ENCODE measurements around the gene HSD11B1L. TPM values are rescaled to one million over a fixed set of nuclear protein-coding genes. Genes with fewer than 3 reads are reported as not detected.
A peak's percentile ranks its signal among the peaks of the same experiment; 100 is the strongest.

HSD11B1L gene
- total RNA-seq, 4 donors from 2014 or later: 7.5 to 23.7 (median 11.6) TPM

DNA sequence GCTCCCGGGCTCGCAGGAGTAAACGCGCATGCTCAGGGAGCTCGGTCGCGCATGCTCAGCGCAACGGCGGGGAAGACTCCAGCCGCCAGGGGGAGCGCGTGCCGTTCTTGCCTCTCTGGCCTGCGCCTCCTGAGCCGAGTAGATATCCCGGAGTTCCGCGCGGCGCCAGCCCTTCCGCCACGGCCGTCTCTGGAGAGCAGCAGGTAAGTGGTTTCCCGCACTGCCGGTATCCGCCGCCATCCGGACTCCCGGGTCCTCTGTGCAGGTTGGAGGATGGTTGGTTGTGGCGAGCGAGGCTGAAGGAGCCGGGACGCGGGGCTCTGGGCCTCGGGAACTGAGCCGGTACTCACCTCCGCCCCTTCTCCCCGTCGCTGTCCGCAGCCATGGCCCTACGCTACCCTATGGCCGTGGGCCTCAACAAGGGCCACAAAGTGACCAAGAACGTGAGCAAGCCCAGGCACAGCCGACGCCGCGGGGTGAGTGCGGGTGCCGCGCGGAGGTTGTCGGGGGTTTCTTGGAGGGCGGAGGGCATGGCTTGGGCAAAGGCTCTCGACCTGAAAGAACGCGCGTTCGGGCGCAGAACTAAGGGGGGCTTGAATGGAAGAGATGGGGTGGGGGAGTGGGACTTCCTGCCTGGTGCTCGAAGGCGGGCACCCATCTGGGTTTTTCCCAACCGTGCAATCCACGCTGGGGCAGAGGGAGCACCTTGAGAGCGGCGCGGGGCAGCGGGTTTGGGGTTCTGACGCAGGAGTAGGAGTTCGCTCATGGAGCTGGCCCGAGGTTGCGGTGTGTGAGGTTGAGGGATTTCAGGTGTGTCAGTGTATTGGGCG is 9.5 kb downstream of the HSD11B1L start, which contains the start of gene RPL36:
Gene RPL36 (plus strand): TSS at position 171 of the 830 bp plus-strand sequence. CDS start 213 bp downstream, at position 384.
- Histone ChIP-seq H3K9me3 (no peaks in the 10 kb centered on the region), H3K4me3 (peak within 1 kb of the TSS; percentile 61 to 95 (median 78)), H3K4me1 (peaks cover 0 to 55% (median 18%) of the 10 kb centered on the region in 4 donors), H3K27ac (peak within 1 kb of the TSS; percentile 76 to 92 (median 84)), H3K36me3 (peaks cover 3 to 40% (median 16%) of the 10 kb centered on the region in 3 donors), H3K27me3 (no peaks in the 10 kb centered on the region)
- TF ChIP-seq POLR2A (IDR thresholded peaks at IDR 0.05) (peak; percentile 61 to 89), CTCF (IDR thresholded peaks at IDR 0.05) (peak; percentile 96 to 99 (median 98)), EP300 (IDR thresholded peaks at IDR 0.05) (peak; percentile 82 to 98)
- DNase-seq (ENCODE audit: low spot score in 2 of 2): peak; percentile 95 to 97
- 1 to 3% methylated on average over 33 to 62 of the region's 73 CpGs for WGBS, 2 donors

- Histone ChIP-seq H3K4me1 (peaks cover 0 to 53% (median 18%) of the 10 kb centered on the region in 4 donors), H3K27me3 (no peaks in the 10 kb centered on the region), H3K27ac (peak overlapping the region; percentile 76 to 92 (median 84)), H3K4me3 (peak overlapping the region; percentile 61 to 95 (median 78)), H3K36me3 (peaks cover 3 to 49% (median 24%) of the 10 kb centered on the region in 3 donors), H3K9me3 (no peaks in the 10 kb centered on the region)
- DNase-seq (ENCODE audit: low spot score in 2 of 2): peak in 1 of 2 donors; percentile 33
- TF ChIP-seq EP300 (IDR thresholded peaks at IDR 0.05): peak in 1 of 2 donors; percentile 26
- no peak for TF ChIP-seq POLR2A (IDR thresholded peaks at IDR 0.05)
- no peak for TF ChIP-seq CTCF (IDR thresholded peaks at IDR 0.05)
- 6 to 8% methylated on average over 31 to 33 of the region's 54 CpGs for WGBS, 2 donors
These were observed 10.4 kb downstream of the HSD11B1L start for GRCh38 chr19:5690955-5691821.

DNA sequence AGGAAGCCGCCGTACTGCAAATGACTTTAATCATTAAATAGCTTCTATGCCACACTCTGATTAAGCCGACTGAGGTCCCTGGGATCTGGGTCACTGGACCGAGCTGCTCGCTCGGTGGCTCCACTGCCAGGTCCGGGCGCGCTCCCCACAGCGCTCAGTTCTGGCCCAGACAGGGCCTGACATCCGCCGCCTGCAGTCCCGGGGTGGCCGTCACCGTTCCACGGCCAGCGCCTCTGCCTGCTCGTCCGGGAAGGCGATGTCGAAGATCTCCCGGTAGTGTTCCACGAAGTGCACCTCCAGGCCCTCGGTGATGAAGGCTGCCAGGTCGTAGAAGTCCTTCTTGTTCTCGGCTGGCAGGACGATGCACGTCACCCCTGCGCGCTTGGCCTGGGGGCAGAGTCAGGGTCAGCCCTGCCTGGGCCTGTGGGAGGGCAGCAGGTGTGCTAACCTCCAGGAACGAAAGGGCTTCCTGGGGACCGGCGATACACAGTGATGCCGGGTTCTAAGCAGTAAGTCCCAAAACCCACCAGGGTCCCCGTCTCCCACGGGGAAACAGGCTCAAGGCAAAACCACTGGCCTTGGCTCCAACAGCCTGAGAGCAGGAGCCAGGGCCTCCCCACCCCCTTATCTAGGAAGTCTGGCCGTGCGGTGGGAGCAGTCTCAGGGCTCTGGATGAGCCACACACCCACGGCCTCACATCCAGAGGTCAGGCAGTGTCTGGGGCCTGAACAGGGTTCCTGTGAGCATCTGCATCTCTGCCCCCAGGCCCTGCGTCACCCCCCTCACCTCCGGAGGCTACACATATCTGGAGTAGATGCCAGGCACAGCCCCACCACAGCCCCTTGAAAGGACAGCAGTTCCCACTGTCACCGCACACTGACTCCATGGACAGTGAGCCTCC is 11.2 kb downstream of the HSD11B1L start:
- peaks cover 0 to 48% (median 18%) of the 10 kb centered on the region in 4 donors for H3K4me1 ChIP-seq
- H3K9me3 ChIP-seq: no peaks in the 10 kb centered on the region
- H3K27ac ChIP-seq: peak overlapping the region in 3 of 4 donors; percentile 79 to 92 (median 90)
- H3K36me3 ChIP-seq: peaks cover 3 to 57% (median 29%) of the 10 kb centered on the region in 3 donors
- no peak for DNase-seq (ENCODE audit: low spot score in 2 of 2)
- TF ChIP-seq POLR2A (IDR thresholded peaks at IDR 0.05) (no peak), CTCF (IDR thresholded peaks at IDR 0.05) (no peak), EP300 (IDR thresholded peaks at IDR 0.05) (no peak)
- peak overlapping the region; percentile 61 to 95 (median 78) for H3K4me3 ChIP-seq
- WGBS, 2 donors: 69 to 80% methylated on average over 28 to 42 of the region's 42 CpGs
- no peaks in the 10 kb centered on the region for H3K27me3 ChIP-seq

DNA sequence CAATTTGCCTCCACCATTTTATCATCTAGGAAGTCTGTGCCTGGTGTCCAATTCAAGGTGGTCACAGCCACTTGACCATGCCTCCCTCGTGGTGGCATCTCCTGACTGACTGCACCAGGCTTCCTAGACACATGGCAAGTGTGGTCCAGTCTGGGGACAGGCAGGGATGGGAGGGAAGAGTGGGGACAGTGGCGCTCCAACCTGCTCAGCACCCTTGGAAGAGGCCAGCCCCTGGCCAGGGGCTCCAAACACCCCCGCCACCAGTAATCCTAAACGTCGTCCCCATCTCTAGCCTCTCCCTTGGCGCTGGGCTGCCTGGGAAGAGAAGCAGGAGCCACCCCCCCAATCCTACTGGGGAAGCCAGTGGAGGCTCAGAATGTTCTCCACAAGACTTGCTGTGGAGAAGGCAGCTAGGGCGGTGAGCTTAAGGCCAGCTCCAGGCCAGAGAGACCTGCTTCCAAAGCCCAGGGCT is 11.9 kb downstream of the HSD11B1L start:
- Histone ChIP-seq H3K4me3 (no peak overlapping the region), H3K4me1 (peaks cover 0 to 42% (median 15%) of the 10 kb centered on the region in 4 donors), H3K27me3 (no peaks in the 10 kb centered on the region), H3K36me3 (peaks cover 3 to 64% (median 29%) of the 10 kb centered on the region in 3 donors), H3K9me3 (no peaks in the 10 kb centered on the region), H3K27ac (no peak overlapping the region)
- 78 to 87% methylated on average over 3 to 7 of the region's 7 CpGs for whole genome bisulfite sequencing, 2 donors
- TF ChIP-seq CTCF (IDR thresholded peaks at IDR 0.05): no peak
- TF ChIP-seq POLR2A (IDR thresholded peaks at IDR 0.05): no peak
- TF ChIP-seq EP300 (IDR thresholded peaks at IDR 0.05): no peak
- DNase-seq (ENCODE audit: low spot score in 2 of 2): no peak

Data from tibial nerve (tissue), 4 donors.